ENCODE data around the gene URB1.

URB1 gene

GRCh38 chr21:32388306-32388705 is 4.5 kb downstream of the URB1 start:
- peaks cover 10 to 54% of the 10 kb centered on the region in 2 experiments for H3K36me3 ChIP-seq (ENCODE audit: control insufficient read depth in 2 of 2, insufficient read depth in 1 of 2, low read length in 2 of 2)

GRCh38 chr21:32387151-32387550 is 5.7 kb downstream of the URB1 start:
- Histone ChIP-seq H3K27ac (ENCODE audit: extremely low read depth, low read depth, low read length) (no peak overlapping the region), H3K4me1 (ENCODE audit: control insufficient read depth, insufficient read depth, low read length) (peaks cover 8% of the 10 kb centered on the region), H3K9me3 (ENCODE audit: control insufficient read depth, insufficient read depth, low read depth, low read length) (no peaks in the 10 kb centered on the region), H3K4me3 (ENCODE audit: low read depth, low read length) (no peak overlapping the region), H3K36me3 (ENCODE audit: control insufficient read depth in 2 of 2, insufficient read depth in 1 of 2, low read length in 2 of 2) (peaks cover 15 to 65% of the 10 kb centered on the region in 2 experiments)
- POLR2A ChIA-PET, result no interaction called here
- CTCF ChIA-PET, result interaction anchor here (1.0 to 1.4 kb wide), 3 partner anchors 12 to 17 kb away, joined by 3 to 6 read pairs (median 4); no protein-coding TSS in a partner anchor
- no peak for TF ChIP-seq ZNF664 (tag by site-specific recombination; IDR thresholded peaks at IDR 0.05)
- TF ChIP-seq ZNF221 (tag by site-specific recombination; IDR thresholded peaks at IDR 0.05; ENCODE audit: borderline replicate concordance), result no peak
- TF ChIP-seq ZNF292 (tag by site-specific recombination; IDR thresholded peaks at IDR 0.05; ENCODE audit: borderline replicate concordance, low read depth), result no peak
- no peak for TF ChIP-seq BCL6B (tag by site-specific recombination; IDR thresholded peaks at IDR 0.05)
- TF ChIP-seq ZBTB17 (tag by site-specific recombination; IDR thresholded peaks at IDR 0.05), result no peak
- TF ChIP-seq ZSCAN4 (tag by site-specific recombination; IDR thresholded peaks at IDR 0.05), result no peak
- no peak for TF ChIP-seq ZNF48 (tag by site-specific recombination; IDR thresholded peaks at IDR 0.05)
- TF ChIP-seq ZNF660 (tag by site-specific recombination; IDR thresholded peaks at IDR 0.05), result no peak
- TF ChIP-seq IKZF3 (tag by site-specific recombination; IDR thresholded peaks at IDR 0.05), result no peak
- no peak for TF ChIP-seq ZNF623 (tag by site-specific recombination; IDR thresholded peaks at IDR 0.05)
- no peak for TF ChIP-seq ZNF341 (tag by site-specific recombination; IDR thresholded peaks at IDR 0.05; ENCODE audit: low read depth)
- no peak for TF ChIP-seq ZNF548 (tag by site-specific recombination; IDR thresholded peaks at IDR 0.05)
- TF ChIP-seq ZNF354C (tag by site-specific recombination; IDR thresholded peaks at IDR 0.05; ENCODE audit: borderline replicate concordance, low read depth), result no peak
- no peak for TF ChIP-seq ZNF677 (tag by site-specific recombination; IDR thresholded peaks at IDR 0.05)
- no peak for TF ChIP-seq YY1 (tag by site-specific recombination; IDR thresholded peaks at IDR 0.05)
- no peak for TF ChIP-seq OVOL3 (tag by site-specific recombination; IDR thresholded peaks at IDR 0.05)

More at GRCh38 chr21:32388306-32388705, 4.5 kb downstream of the URB1 start:
- CTCF ChIA-PET, result interaction anchor here (1.0 kb wide), 2 partner anchors 13 to 213 kb away, joined by 3 to 5 read pairs; no protein-coding TSS in a partner anchor
- peaks cover 8% of the 10 kb centered on the region for H3K4me1 ChIP-seq (ENCODE audit: control insufficient read depth, insufficient read depth, low read length)
- TF ChIP-seq ZNF626 (tag by site-specific recombination; IDR thresholded peaks at IDR 0.05), result no peak
- TF ChIP-seq ZNF155 (tag by site-specific recombination; IDR thresholded peaks at IDR 0.05), result no peak
- no peak for TF ChIP-seq OSR2 (tag by site-specific recombination; IDR thresholded peaks at IDR 0.05)
- TF ChIP-seq ZNF175 (tag by site-specific recombination; IDR thresholded peaks at IDR 0.05), result no peak
- TF ChIP-seq GLIS1 (tag by site-specific recombination; IDR thresholded peaks at IDR 0.05), result no peak
- no peak for TF ChIP-seq ZNF404 (tag by site-specific recombination; IDR thresholded peaks at IDR 0.05)
- TF ChIP-seq IKZF3 (tag by site-specific recombination; IDR thresholded peaks at IDR 0.05), result no peak
- no peak for TF ChIP-seq ZNF174 (tag by site-specific recombination; IDR thresholded peaks at IDR 0.05)
- no peak for TF ChIP-seq ZNF157 (tag by site-specific recombination; IDR thresholded peaks at IDR 0.05)
- TF ChIP-seq EGR2 (tag by site-specific recombination; IDR thresholded peaks at IDR 0.05; ENCODE audit: low read depth), result no peak
- TF ChIP-seq ZNF239 (tag by site-specific recombination; IDR thresholded peaks at IDR 0.05), result no peak
- no peak for TF ChIP-seq SP7 (tag by site-specific recombination; IDR thresholded peaks at IDR 0.05)
- no peak for TF ChIP-seq PRDM2 (tag by site-specific recombination; IDR thresholded peaks at IDR 0.05; ENCODE audit: borderline replicate concordance)
- TF ChIP-seq ZFHX2 (tag by site-specific recombination; conservative IDR thresholded peaks at IDR 0.05), result no peak
- TF ChIP-seq KLF7 (tag by site-specific recombination; IDR thresholded peaks at IDR 0.05; ENCODE audit: borderline replicate concordance), result no peak
- no peak overlapping the region for H3K4me3 ChIP-seq (ENCODE audit: low read depth, low read length)
- H3K27ac ChIP-seq (ENCODE audit: extremely low read depth, low read depth, low read length), result no peak overlapping the region
- no peaks in the 10 kb centered on the region for H3K9me3 ChIP-seq (ENCODE audit: control insufficient read depth, insufficient read depth, low read depth, low read length)
- POLR2A ChIA-PET, result interaction anchor here (0.5 kb wide), 1 partner anchor 383 kb away, joined by 3 read pairs; the partner anchor contains the start of gene PAXBP1

Measured in HEK293 (cell line).